ENCODE measurements around the gene SPNS3. TPM values are rescaled to one million over a fixed set of nuclear protein-coding genes. Genes with fewer than 3 reads are reported as not detected.

The SPNS3 gene
- total RNA-seq, 3 donors from 2014 or later (not counting 1 experiment from before 2014, with no cell fraction given): 1.2 to 2.1 (median 1.9) TPM

DNA sequence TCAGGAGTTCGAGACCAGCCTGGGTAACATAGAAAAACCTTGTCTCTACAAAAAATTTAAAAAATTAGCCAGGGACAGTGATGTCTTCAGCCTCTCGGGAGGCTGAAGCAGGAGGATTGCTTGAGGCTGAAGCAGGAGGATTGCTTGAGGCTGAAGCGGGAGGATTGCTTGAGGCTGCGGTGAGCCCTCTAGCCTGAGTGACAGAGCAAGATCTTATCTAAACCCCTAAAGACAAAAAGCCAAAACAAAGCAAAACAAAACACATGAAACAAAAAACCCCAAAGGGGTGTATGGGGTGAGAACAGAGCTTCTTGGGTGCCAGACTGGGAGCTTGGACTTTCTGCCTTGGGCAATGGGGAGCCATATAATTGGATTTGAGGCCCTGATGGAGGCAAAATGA is 2.6 kb downstream of the SPNS3 start:
- no peak overlapping the region for H3K4me3 ChIP-seq (ENCODE audit: low read length)
- H3K9me3 ChIP-seq (ENCODE audit: control insufficient read depth, insufficient read depth, low read length): no peaks in the 10 kb centered on the region
- Mint-ChIP-seq H3K36me3 (no peaks in the 10 kb centered on the region), H3K27ac (no peak overlapping the region), H3K4me3 (no peak overlapping the region), H3K9me3 (no peaks in the 10 kb centered on the region), H3K4me1 (peaks cover 29 to 40% of the 10 kb centered on the region in 2 donors), H3K27me3 (ENCODE audit: low read depth in 2 of 2) (peaks cover 42 to 56% of the 10 kb centered on the region in 2 donors)
- ATAC-seq: peak in 1 of 3 donors; percentile 31
- peak in 1 of 2 donors; percentile 18 for DNase-seq
- H3K27ac ChIP-seq (ENCODE audit: low read length): no peak overlapping the region
- no peak for TF ChIP-seq CTCF (IDR thresholded peaks at IDR 0.05)
- H3K27me3 ChIP-seq (ENCODE audit: control insufficient read depth, insufficient read depth, low read length): peaks cover 25% of the 10 kb centered on the region
- peaks cover 46% of the 10 kb centered on the region for H3K4me1 ChIP-seq (ENCODE audit: control insufficient read depth, insufficient read depth, low read length)
- intact Hi-C loops (cut with micrococcal nuclease): no loop called here
- H3K36me3 ChIP-seq (ENCODE audit: control insufficient read depth, insufficient read depth, low read length): no peaks in the 10 kb centered on the region
- WGBS (ENCODE audit: insufficient coverage): 80% methylated on average over 3 of the region's 4 CpGs

GRCh38 chr17:4436846-4437245 is 3.1 kb downstream of the SPNS3 start:
- H3K36me3 ChIP-seq (ENCODE audit: control insufficient read depth, insufficient read depth, low read length): no peaks in the 10 kb centered on the region
- H3K27me3 Mint-ChIP-seq (ENCODE audit: low read depth in 2 of 2): peaks cover 43 to 52% of the 10 kb centered on the region in 2 donors
- 23% methylated on average over 7 of the region's 7 CpGs for WGBS (ENCODE audit: insufficient coverage)
- H3K9me3 Mint-ChIP-seq: no peaks in the 10 kb centered on the region
- no peak overlapping the region for H3K4me3 ChIP-seq (ENCODE audit: low read length)
- intact Hi-C loops (cut with micrococcal nuclease): no loop called here
- no peak overlapping the region for H3K27ac Mint-ChIP-seq
- no peak overlapping the region for H3K27ac ChIP-seq (ENCODE audit: low read length)
- peaks cover 25% of the 10 kb centered on the region for H3K27me3 ChIP-seq (ENCODE audit: control insufficient read depth, insufficient read depth, low read length)
- DNase-seq (no peak), ATAC-seq (no peak)
- no peaks in the 10 kb centered on the region for H3K9me3 ChIP-seq (ENCODE audit: control insufficient read depth, insufficient read depth, low read length)
- peaks cover 33 to 45% of the 10 kb centered on the region in 2 donors for H3K4me1 Mint-ChIP-seq
- TF ChIP-seq CTCF (IDR thresholded peaks at IDR 0.05): no peak
- H3K4me1 ChIP-seq (ENCODE audit: control insufficient read depth, insufficient read depth, low read length): peaks cover 51% of the 10 kb centered on the region
- no peaks in the 10 kb centered on the region for H3K36me3 Mint-ChIP-seq
- no peak overlapping the region for H3K4me3 Mint-ChIP-seq

GRCh38 chr17:4438162-4438944 is 4.6 kb downstream of the SPNS3 start:
- H3K4me1 ChIP-seq (ENCODE audit: control insufficient read depth, insufficient read depth, low read length): peaks cover 48% of the 10 kb centered on the region

More at GRCh38 chr17:4438162-4438944, 4.6 kb downstream of the SPNS3 start:
- 88% methylated on average over 17 of the region's 17 CpGs for WGBS (ENCODE audit: insufficient coverage)
- Histone ChIP-seq H3K4me3 (ENCODE audit: low read length) (no peak overlapping the region), H3K9me3 (ENCODE audit: control insufficient read depth, insufficient read depth, low read length) (no peaks in the 10 kb centered on the region), H3K27ac (ENCODE audit: low read length) (no peak overlapping the region), H3K36me3 (ENCODE audit: control insufficient read depth, insufficient read depth, low read length) (no peaks in the 10 kb centered on the region), H3K27me3 (ENCODE audit: control insufficient read depth, insufficient read depth, low read length) (peaks cover 25% of the 10 kb centered on the region)
- H3K9me3 Mint-ChIP-seq: no peaks in the 10 kb centered on the region
- peaks cover 46 to 59% of the 10 kb centered on the region in 2 donors for H3K27me3 Mint-ChIP-seq (ENCODE audit: low read depth in 2 of 2)
- no peak overlapping the region for H3K27ac Mint-ChIP-seq
- no peak for DNase-seq
- no peak for TF ChIP-seq CTCF (IDR thresholded peaks at IDR 0.05)
- no peaks in the 10 kb centered on the region for H3K36me3 Mint-ChIP-seq
- ATAC-seq: no peak
- peaks cover 34 to 41% of the 10 kb centered on the region in 2 donors for H3K4me1 Mint-ChIP-seq
- intact Hi-C loops (cut with micrococcal nuclease): no loop called here
- no peak overlapping the region for H3K4me3 Mint-ChIP-seq

Data from natural killer cell (primary cell).